22Rv1 (cell line): ENCODE results near the gene SYT9.

ENCODE experiments used
- ZFX ChIP-seq: fragments of 450-650 bp; IDR thresholded peaks from 2 replicates; pipeline ENCODE4 v1.6.1; 2017; ENCODE audit warnings: antibody characterized with exemption, borderline replicate concordance
- TF ChIP-seq, protein P1 (sequence below): fragments of 450-650 bp; IDR thresholded peaks from 2 replicates; pipeline ENCODE4 v1.5.1; 2017; ENCODE audit warnings: mild to moderate bottlenecking

DNA sequence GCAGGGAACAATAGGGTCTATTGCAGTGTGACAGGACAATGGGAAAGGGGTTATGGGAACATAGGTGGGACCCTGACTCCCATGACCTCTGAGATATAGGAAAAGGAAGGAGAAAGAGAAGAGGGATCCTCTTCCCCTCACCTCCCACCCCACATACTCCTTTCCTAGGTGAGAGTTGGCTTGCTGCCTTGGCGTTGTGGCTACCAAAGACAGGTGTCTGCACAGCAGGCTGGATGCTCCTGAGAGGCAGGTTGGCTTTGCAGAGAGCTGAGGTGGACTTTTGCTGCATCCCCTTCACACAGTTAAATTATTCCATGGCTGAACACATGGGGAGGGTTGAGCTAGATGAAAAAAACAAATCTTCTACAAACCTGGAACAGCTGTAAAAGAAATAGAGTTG is 80.7 kb downstream of the SYT9 start:
- TF ChIP-seq, protein P1, sequence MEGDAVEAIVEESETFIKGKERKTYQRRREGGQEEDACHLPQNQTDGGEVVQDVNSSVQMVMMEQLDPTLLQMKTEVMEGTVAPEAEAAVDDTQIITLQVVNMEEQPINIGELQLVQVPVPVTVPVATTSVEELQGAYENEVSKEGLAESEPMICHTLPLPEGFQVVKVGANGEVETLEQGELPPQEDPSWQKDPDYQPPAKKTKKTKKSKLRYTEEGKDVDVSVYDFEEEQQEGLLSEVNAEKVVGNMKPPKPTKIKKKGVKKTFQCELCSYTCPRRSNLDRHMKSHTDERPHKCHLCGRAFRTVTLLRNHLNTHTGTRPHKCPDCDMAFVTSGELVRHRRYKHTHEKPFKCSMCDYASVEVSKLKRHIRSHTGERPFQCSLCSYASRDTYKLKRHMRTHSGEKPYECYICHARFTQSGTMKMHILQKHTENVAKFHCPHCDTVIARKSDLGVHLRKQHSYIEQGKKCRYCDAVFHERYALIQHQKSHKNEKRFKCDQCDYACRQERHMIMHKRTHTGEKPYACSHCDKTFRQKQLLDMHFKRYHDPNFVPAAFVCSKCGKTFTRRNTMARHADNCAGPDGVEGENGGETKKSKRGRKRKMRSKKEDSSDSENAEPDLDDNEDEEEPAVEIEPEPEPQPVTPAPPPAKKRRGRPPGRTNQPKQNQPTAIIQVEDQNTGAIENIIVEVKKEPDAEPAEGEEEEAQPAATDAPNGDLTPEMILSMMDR: no peak
- no peak for TF ChIP-seq ZFX
